ENCODE measurements around the gene ITPRIPL2. TPM values are rescaled to one million over a fixed set of nuclear protein-coding genes. Genes with fewer than 3 reads are reported as not detected.

ITPRIPL2 gene
- 7.3 and 13.8 TPM in 2 replicates for total RNA-seq (2014; rRNA removed; shearing (Covaris generic))

DNA sequence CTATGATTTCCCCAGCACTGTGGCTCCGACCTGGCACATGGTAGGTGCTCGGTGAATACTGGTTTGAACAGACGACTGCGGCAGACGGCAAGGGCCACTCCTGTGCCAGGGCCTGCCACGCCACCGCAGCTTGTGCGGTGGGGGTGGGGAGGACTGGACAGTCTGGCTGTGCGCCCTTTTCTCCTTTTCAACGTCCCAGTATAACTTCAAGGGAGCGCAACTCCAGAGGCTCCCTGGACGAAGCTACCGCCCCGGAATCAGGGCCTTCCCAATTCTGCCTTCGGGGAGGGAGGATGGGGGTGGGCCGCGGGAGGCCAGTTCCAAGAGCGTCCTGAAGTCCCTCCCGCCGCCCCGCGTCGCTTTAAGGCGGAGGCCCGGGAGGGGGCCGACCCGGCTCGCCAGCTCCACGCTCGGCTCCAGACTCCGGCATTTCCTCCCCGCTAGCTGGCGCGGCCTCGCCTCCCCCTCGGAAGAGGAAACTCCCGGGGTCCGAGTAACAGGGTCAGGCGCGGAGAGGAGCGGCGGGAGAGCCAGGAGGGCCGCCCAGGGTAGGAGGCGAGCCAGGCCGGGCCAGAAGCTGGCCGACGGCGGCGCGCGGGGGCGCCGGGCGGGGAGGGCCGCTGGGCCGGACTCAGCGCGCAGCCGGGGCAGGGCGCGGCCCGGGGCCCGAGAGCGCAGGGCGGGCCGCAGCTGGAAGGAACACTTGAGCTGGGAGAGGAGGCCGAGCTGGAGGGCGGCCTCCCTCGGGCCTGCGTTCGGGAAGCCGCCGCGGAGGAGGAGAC, at the start of gene ITPRIPL2:
ITPRIPL2 (plus strand) TSS at position 388 of the 782 bp plus-strand sequence. CDS start 498 bp downstream, outside the sequence.
- peak; percentile 87 for DNase-seq (ENCODE audit: low read depth)

DNA sequence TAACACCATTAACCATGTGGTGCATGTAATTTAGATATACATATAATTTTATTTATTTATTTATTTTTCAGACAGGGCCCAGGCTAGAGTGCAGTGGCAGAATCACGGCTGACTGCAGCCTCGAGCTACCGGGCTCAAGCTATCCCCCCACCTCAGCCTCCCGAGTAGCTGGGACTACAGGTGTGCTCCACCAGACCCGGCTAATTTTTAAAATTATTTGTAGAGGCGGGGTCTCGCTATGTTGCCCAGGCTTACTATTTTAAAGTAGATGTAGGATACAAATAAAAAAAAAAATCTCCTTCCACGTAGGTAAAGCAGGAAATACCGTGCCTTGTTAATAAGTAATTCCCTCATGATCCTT, 46.8 kb upstream of the ITPRIPL2 start:
- no peak for DNase-seq (ENCODE audit: low read depth)

DNA sequence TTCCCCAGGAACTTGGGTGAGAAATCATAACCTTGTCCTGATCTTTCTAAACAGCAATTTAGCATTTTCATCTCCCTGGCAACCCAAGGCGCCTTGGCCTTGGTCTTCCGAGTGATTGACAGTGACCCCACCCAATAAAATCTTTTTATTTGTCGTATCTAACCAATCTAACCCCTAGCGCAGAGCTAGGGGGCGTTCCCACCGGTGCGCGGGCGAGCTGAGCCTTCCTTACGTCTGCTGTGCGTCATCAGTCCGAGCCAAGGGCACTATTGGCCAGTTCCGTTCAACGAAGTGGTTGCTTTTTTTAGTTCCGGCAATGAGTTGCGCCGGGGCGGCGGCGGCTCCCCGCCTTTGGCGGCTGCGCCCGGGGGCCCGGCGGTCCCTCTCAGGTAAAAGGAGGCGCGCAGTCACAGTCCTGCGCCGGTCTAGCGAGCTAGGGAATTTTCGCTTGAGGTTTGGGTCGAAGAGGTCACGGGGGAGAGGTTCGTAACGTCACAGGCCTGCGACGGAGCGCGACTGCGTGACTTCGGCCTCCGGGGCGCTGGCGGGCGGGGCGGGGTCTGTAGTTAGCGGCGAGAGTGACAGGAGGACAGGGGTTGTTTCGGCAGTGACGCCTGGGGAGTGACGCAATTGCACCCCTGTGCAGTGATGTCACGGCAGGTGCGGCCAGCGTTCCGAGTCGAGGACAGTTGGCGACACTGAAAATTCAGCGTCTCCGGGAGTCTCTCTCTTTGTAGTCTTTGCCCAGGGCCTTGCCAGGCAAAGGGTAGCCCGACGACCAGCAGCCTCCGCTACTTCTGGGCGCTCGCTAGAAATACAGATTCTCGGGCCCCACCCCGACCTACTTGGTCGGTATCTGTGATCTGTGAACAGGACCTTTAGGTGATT, 46.2 kb upstream of the ITPRIPL2 start, which contains the start of gene COQ7:
COQ7 (plus strand) TSS at position 266 of the 888 bp plus-strand sequence; CDS start at position 317, 51 bp downstream.
- peak; percentile 100 for DNase-seq (ENCODE audit: low read depth)

DNA sequence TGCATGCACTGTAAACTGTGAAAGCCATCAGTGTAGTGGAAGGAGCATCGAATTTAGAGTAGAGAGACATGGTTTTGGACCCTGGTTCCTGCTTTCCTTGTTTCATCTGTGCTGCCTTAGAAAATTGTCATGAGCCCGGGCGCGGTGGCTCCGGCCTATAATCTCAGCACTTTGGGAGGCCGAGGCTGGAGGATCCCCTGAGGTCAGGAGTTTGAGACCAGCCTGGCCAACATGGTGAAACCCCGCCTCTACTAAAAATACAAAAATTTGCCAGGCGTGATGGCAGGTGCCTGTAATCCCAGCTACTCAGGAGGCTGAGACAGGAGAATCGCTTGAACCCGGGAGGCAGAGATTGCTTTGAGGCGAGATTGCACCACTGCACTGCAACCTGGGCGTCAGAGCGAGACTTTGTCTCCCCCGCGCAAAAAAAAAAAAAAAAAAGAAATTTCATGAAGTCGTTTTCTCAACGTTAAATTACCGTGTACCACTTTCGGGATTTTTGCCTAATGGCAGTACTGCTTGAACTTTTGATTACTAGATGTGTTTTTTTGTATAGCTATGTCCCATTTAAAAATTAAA, 45.4 kb upstream of the ITPRIPL2 start:
- DNase-seq (ENCODE audit: low read depth): no peak

DNA sequence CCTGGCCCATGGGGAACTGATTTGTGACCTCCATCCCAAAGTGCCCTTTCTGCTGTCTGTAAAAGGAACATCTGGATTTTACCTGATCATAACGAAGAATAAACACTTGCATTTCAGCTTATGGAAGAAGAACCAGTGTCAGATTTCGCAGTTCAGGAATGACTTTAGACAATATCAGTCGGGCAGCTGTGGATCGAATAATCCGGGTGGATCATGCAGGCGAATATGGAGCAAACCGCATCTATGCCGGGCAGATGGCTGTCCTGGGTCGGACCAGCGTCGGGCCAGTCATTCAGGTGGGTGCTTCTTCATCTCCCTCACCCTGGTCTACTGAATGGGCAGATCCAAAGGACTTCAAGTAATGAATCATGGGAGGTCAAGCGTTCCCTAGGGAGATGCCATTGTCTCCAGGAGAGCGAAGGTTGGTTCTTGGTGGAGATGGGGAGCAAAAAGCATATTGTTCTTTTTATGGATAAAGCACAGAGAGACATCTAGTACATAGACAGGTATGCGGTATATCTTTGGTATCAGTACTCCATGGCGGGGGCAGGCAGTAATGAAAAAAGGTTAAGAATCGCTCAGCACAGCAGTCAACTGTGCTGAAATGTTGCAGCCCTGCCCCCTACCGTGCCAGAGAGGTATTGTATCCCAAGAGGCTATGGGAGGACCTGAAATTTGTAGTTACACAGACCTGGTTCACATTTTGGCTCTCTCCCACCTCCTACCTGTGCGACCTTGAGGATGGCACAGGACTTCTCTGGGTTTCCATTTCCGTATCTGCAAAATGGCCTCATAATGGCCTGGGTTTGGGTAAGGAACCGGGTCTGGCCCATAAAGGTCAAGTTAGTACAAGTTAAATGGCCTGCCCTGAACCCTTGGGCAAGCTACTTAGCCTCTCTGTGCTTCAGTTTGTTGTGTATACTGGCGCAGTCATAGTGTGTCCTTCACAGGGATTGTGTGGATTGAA, 41.7 kb upstream of the ITPRIPL2 start:
- peak; percentile 61 for DNase-seq (ENCODE audit: low read depth)

DNA sequence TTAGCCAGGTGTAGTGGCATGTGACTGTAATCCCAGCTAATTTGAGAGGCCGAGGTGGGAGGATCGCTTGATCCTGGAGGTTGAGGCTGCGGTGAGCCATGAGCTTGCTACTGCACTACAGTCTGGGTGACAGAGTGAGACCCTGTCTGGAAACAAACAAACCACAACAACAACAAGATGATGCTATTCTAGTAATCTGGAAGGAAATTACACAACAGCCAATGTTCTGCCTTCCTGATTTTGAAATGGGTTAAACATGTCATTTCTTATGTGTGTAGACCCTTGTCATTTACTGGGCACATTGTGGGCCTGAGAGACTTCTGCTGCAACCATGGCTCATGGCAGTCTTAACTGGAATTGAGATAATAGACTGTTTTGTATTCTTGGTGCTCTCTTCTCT, 40.4 kb upstream of the ITPRIPL2 start:
- no peak for DNase-seq (ENCODE audit: low read depth)

DNA sequence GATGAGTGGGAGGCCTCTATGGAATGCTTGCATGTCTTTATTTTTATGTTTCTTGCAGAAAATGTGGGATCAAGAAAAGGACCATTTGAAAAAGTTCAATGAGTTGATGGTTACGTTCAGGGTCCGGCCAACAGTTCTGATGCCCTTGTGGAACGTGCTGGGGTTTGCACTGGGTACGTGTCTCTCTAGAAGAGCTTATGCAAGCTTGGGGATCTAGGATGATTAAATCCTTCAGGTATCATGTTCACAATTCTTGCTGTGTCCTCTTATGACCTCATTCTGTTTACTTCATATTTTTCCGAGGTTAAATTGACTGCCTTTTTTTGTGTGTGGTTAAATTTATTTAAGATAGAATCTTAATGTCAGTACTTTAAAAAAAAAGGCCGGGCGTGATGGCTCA, 39.9 kb upstream of the ITPRIPL2 start:
- no peak for DNase-seq (ENCODE audit: low read depth)

DNA sequence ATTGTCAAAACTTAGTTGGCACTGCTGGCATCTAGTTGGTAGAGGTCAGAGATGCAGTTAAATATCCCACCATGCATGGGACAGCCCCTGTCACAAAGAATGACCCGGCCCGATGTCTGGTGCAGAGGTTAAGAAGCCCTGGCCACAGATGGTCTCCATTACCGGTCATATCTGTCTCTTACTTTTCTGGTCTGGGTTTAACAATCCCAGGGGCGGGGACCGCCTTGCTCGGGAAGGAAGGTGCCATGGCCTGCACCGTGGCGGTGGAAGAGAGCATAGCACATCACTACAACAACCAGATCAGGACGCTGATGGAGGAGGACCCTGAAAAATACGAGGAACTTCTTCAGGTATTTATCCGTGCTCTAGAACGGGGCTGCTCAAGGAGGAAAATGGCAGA, 38.3 kb upstream of the ITPRIPL2 start:
- DNase-seq (ENCODE audit: low read depth): no peak

DNA sequence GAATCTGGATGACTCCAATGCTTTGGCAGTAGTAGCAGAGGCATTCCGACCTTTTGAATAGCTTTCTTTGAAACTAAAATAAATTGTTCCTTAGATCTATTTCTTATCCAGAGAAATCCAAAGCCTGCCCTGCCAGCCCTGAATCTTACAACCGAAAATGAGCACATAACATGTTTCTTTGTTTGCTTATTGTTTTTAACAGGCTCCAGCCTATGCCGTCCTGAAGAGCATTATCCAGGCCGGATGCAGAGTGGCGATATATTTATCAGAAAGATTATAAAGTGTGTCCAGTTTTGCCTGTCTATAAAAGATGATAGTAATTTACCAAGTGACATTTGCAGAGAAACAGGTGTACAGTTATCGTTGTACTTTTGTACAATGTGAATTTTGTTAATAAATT, 35.9 kb upstream of the ITPRIPL2 start:
- DNase-seq (ENCODE audit: low read depth): no peak

DNA sequence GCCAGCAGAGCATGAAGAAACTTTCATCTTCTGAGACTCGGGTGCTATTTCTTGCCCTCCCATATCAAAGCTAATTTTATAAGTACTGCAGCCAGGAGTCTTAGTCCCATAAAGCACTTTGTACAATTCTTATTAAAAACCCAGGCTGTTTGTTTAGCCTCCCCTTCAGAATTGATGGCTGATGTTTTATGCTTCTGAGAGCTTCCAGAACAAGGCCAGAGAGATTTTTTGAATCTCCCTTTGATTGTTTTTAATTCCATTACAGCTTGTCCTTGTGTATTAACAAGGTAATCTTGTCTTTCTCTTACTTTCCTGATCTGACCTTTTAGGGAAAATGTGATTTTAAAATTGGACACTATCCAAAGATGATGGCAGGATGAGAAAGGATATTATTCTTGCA, 30.1 kb upstream of the ITPRIPL2 start:
- DNase-seq (ENCODE audit: low read depth): no peak

DNA sequence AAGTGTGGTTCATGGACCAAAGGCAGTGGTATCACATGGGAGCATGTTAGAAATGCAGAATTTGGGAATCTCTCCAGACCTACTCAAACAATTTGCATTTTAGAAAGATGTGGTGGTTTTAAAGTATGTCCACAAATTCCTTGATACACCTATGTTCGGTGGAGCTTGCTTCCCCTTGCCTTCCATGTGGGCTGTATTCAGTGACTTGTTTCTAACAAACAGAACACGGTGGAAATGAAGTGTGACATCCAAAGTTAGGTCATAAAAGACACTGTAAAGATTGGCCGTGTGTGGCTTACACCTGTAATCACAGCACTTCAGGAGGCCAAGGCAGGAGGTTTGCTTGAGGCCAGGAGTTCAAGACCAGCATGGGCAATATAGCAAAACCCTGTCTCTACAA, 29.6 kb upstream of the ITPRIPL2 start:
- DNase-seq (ENCODE audit: low read depth): no peak

DNA sequence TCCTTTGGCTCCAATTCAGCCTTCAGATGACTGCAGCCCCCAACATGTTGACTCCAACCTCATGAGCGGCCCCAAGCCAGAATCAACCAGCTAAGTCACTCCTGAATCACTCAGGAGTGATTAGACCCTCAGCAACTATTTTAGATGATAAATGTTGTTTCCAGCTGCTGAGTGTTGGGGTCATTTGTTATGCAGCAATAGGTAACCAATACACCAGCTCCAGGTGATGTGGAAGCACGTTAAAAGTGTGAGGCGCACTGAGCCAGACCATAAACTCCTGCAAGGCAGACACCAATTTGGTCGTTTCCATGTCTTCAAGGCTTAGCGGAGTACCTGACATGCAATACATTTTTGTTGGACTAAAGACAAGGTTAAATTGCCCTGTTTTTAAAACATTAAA, 28.9 kb upstream of the ITPRIPL2 start:
- no peak for DNase-seq (ENCODE audit: low read depth)

DNA sequence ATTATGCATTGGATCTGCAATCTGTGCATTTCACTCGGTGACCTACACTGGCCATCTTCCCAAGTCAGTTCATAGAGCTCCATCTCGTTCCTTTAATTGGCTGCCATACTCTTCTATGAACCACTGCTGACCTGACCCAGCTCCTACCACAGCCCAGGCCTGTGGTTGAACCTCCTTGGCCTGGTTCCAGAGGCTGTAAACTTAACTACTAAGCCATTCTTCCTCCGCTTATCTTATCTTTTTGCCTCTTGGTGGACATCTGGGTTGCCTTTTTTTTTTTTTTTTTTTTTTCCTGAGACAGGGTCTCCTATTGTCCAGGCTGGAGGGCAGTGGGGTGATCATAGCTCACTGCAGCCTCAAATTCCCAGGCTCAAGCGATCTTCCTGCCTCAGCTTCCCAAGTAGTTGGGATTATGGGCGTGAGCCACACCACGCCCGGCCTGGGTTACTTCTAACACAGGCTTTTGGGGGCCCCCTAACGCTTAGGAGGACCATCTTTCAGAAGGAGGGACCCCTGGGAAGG, 28.0 kb upstream of the ITPRIPL2 start:
- DNase-seq (ENCODE audit: low read depth): peak; percentile 71

DNA sequence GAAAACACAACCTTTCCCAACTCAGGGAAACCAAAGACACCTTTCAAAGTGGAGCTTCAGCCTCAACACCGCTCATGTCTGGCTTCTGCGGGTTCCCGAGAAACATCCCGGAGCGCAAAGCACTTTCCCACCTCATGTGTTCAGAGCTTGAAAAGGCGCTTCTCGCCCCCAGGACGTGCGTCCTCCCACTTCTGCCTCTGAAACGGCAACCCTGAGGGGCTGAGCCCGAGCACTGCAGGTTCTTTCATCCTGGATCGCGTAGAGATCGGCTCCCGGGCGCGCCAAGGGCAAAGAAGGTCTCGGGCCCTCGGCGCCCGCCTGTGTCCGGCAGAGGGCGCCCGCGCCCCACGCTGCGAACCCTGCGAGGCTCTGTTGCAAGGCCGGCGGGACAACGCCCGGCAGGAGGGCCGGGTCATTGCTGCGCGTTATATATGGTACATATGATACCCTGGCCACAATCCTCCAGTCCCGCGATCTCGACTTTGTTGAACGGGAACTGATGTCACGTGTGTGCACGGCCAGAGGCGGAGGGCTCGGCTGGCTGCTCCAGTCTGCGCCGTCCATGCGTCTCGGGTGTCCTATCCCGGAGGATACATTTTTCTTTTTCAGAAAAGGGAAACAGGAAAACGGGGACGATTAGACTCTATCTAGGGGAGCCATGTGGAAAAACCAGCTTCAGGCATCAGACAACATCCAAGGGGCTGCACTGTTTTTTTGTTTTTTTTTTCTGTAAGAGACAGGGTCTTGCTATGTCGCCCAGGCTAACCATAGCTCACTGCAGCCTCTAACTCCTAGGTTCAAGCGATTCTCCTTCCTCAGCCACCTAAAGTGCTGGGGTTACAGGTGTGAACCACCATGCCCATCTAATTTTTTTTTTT, 27.2 kb upstream of the ITPRIPL2 start:
- DNase-seq (ENCODE audit: low read depth): peak; percentile 80

DNA sequence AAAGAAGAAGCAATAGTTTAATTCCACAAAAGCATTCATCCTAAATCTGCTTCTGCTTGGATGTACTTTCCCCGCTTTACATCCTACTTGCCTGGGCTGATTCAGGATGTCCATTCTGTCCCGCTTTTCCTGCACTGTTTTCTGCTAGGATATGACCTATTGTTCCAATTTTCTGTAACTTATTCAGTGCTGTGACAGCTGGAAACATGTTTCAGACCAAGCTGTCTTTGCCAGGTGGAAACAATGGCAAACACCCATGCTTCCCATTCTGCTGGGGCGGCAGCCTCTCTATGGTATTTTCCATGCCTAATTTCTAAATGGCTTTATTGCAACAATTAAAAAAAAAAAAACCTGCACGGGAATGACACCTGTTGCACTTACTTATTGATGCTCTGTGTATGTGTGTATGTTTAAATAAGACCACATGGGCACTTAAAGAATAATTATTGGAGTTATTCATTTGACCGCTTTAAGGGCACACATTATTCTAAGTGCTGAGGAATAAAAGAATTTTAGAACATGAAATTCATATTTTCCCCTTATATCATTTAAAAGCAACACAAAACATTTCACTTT, 25.3 kb upstream of the ITPRIPL2 start:
- DNase-seq (ENCODE audit: low read depth): no peak

DNA sequence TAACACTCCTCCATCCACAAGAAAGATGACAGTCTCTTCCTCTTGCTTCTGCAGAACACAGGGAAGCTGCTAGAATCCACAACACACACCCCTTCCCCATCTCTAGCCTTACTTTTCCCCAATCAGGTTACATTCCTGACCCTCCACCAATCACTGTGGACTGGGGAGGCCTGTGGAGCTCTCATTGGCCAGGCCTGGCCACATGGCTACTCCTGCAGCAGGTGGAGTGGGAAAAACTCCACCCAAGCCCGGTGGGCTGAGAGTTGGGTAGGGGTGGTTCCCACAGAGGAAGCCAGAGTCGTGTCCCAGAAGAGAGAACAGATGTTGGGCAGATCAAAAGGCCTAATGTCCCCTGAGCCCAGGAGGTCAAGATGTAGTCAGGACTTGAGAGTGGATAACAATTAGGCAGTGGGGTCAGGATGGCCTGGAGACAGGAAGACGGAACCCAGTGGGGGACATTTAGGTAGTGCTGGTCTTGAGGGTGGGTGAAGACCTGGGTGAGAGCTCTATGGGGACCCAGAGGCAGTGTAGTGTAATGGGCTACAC, 24.3 kb upstream of the ITPRIPL2 start:
- no peak for DNase-seq (ENCODE audit: low read depth)

DNA sequence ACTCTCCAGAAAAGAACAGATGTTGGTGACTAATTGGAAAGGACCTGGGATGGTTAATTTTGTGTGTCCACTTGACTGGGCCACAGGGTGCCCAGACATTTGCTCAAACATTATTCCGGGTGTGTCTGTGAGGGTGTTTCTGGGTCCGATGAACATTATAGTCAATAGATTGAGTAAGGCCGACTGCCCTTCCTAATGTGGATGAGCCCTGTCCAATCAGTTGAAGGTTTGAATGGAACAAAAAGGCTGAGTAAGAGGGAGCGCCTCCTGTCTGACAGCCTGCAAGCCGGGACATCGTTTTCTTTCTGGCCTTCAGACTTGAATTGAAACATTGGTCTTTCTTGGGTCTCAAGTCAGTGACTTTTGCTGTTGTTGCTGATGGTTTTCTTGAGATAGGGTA, 22.8 kb upstream of the ITPRIPL2 start:
- no peak for DNase-seq (ENCODE audit: low read depth)

DNA sequence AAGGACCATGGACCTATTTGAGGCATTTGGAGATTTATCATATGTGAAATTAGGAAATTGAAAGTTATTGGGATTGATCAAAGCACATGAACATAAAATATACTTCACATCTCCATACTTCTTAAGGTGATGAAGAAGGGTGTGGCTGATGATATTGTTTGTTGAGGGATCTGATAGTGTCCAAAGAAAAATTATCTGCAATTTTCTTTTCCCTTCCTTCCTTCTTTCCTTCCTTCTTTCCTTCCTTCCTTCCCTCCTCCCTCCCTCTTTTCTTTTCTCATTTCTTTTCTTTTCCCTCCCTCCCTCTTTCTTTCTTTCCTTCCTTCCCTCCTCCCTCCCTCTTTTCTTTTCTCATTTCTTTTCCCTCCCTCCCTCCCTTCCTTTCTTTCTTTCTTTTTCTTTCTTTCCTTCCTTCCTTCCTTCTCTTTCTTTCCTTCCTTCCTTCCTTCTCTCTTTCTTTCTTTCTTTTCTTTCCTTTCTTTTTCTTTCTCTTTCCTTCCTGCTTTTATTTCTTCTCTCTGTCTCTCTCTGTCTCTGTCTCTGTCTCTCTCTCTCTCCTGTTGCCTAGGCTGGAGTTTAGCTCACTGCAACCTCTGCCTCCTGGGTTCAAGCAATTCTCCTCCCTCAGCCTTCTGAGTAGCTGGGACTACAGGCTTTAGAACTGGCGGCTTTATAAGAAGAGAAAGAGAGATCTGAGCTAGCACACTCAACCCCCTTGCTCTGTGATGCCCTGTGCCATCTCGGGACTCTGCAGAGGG, 20.9 kb upstream of the ITPRIPL2 start:
- DNase-seq (ENCODE audit: low read depth): no peak

Measured in M059J (cell line).